AG20443 (cell line): ENCODE results near the gene LRRC36.
A peak's percentile ranks its signal among the peaks of the same experiment; 100 is the strongest.

Source experiments
- DNase-seq: peaks from one replicate; pipeline ENCODE4 v3.0.0; 2012; ENCODE audit warnings: low spot score, mixed read lengths

Gene LRRC36

GRCh38 chr16:67426950-67427349 is 100.3 kb downstream of the LRRC36 start:
- DNase-seq = no peak

GRCh38 chr16:67428146-67428731 is 101.6 kb downstream of the LRRC36 start:
- DNase-seq = peak; percentile 83

DNA sequence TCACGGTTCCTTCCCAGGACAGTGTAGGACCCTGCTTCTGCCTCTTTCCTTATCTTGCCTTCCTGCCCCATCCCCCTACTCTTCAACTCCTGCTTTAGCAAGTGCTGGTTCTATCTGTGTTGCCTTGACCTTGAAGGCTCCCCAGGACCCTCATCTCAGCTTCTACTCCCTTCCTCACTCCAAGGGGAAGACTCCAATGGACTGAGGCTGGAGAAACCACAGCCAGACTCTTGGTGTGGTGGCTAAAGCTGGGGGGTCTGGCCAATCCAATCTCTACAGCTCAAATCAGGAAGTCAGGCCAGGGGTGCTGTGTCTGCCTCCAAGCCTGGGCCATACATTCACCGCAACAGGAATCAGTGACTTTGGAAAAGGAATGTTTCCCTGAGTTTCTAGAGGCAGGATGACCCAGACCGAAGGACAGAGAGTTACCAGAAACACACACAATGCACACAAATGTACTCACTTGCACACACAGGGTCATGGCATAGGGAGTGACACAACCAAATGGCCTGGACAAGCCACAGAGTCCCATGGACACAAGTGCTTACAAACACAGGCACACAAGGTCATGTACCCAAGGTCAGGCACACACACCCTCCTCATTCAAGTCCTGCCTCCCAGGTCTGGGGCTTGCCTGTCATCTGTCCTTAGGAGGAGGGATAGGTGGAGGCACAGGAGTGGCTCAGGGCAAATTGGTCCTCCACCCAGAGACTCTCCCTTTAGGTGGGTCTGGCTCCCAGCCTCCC is 102.6 kb downstream of the LRRC36 start:
- DNase-seq = no peak

- no peak for DNase-seq
Observed at GRCh38 chr16:67429799-67430503, 103.3 kb downstream of the LRRC36 start.

DNA sequence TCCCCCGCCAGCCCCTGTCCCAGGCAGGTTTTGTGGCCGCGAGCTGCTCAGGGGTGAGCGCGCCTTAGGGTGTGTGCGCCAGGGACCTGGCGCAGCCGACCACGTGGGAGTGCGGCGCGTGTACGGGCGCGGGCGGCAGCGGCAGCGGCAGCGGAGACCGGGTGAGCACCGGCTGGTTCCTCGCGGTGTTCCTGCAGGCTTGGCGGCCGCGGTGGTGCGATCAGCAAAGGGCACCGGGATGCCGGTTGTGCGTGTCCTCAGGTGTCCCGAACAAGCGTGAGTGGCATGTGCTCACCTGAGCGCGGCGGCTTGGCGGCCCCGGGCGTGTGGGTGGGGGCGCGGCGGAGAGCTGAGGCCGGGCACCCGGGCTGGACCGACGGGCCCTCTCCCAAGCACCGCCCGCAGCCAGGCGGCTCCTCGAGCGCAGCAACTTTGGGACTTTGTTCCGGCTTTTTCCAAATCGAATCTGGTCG is 103.9 kb downstream of the LRRC36 start:
- DNase-seq = no peak

DNA sequence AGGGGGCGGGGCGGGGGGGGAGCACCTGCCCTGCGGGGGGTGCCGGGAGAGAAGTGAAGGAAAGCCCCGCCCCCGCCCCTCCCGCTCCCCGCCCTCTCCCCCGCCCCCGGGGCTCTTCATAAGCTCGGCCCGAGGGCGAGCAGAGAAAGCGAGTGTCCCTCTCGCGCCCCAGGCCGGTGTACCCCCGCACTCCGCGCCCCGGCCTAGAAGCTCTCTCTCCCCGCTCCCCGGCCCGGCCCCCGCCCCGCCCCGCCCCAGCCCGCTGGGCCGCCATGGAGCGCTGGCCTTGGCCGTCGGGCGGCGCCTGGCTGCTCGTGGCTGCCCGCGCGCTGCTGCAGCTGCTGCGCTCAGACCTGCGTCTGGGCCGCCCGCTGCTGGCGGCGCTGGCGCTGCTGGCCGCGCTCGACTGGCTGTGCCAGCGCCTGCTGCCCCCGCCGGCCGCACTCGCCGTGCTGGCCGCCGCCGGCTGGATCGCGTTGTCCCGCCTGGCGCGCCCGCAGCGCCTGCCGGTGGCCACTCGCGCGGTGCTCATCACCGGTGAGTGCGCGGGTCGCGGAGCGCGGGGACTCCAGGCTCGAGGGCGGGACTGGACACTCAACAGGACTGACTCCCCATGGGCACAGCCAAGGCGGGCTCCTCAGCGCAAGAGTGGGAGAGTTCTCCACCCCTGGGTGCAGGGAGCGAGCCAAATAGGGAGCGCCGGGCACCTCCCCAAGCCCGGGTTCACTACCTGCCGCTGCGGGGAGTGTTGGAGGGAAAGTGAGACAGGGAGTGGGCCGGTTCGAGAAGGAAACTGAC is 104.6 kb downstream of the LRRC36 start, which contains the start of gene HSD11B2:
TSS of gene HSD11B2 (plus strand) at position 145 of the 798 bp plus-strand sequence. CDS start at position 273, 128 bp downstream.
- DNase-seq = peak; percentile 84

DNA sequence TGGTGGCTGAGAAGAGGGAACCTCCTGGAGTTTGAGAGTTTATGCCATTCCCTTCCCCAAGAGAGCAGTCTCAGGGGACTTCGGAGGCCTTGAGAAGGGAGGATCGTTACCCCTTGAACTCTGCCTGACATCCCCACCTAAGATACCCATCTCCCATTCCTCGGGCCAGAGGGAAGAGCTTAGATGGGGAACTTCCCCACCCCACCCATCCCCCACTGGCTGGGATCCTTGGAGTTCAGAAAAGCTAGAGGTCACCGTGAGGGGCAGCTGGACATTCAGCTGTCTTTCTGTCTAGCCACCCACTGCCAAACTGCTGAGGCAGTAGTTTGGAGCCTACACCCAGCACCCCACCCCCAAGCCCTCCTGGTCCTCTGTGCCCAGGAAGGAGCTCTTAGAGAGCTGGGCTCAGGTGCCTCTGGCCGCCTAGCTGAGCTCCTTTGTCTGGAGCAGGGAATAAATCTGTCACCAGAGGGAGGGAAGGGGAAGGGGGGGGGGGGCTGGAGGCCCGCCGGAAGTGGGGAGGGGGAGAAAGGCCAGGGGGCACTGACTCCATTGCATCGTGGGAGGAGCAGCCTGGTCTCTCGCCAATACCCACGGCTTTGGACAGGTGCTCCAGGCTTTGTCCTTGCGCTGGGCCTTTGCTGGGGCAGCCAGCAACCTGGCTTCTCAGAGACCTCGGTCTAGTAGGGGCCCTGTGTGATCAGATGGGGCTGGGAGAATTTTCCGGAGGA is 105.3 kb downstream of the LRRC36 start:
- no peak for DNase-seq

- DNase-seq = no peak
Observed at GRCh38 chr16:67432506-67432890, 105.9 kb downstream of the LRRC36 start.

- no peak for DNase-seq
Observed at GRCh38 chr16:67433131-67433719, 106.6 kb downstream of the LRRC36 start.
